Astrocyte of the cerebellum (primary cell): Measurements from ENCODE around the gene AGT.

Experiments used
- DNase-seq: peaks from one replicate; pipeline ENCODE4 v3.0.0-alpha.2; 2011; ENCODE audit warnings: low read depth
- H3K4me3 ChIP-seq: 2 replicates; pipeline ENCODE4 v1.5.1; 2011; ENCODE audit warnings: mild to moderate bottlenecking, low read depth, low read length, moderate library complexity
- CTCF ChIP-seq: IDR thresholded peaks from 2 replicates; pipeline ENCODE4 v1.5.1; 2012; ENCODE audit warnings: low read length, low read depth, moderate library complexity, mild to moderate bottlenecking; ENCODE audit errors: missing control alignments
- in situ Hi-C: cut with HindIII; loops from 2 replicates; pipeline ENCODE4 v1.10.0; 2017; ENCODE audit warnings: low sequenced_read_pairs

The AGT gene

GRCh38 chr1:230713547-230713914, 391 bp downstream of the AGT start:
- no peak for DNase-seq
- no peak for TF ChIP-seq CTCF
- in situ Hi-C loops = no loop called here
- H3K4me3 ChIP-seq = peak overlapping the region; percentile 9

- no peak overlapping the region for H3K4me3 ChIP-seq
- no peak for TF ChIP-seq CTCF
- DNase-seq = no peak
- in situ Hi-C loops = no loop called here
Observed at GRCh38 chr1:230713138-230713537, 784 bp downstream of the AGT start.

- in situ Hi-C loops = no loop called here
- no peak overlapping the region for H3K4me3 ChIP-seq
- no peak for DNase-seq
- TF ChIP-seq CTCF = no peak
Observed at GRCh38 chr1:230712470-230712942, 1.4 kb downstream of the AGT start.

GRCh38 chr1:230711245-230711644, 2.7 kb downstream of the AGT start:
- H3K4me3 ChIP-seq = no peak overlapping the region
- in situ Hi-C loops = no loop called here
- no peak for DNase-seq
- no peak for TF ChIP-seq CTCF

- TF ChIP-seq CTCF = no peak
- DNase-seq = no peak
- H3K4me3 ChIP-seq = no peak overlapping the region
- in situ Hi-C loops = no loop called here
Observed at GRCh38 chr1:230710543-230710904, 3.4 kb downstream of the AGT start.

- TF ChIP-seq CTCF = no peak
- in situ Hi-C loops = no loop called here
- no peak overlapping the region for H3K4me3 ChIP-seq
- DNase-seq = no peak
Observed at GRCh38 chr1:230709619-230710542, 4.0 kb downstream of the AGT start.
